ENCODE data around the gene XBP1. TPM values are rescaled to one million over a fixed set of nuclear protein-coding genes. Genes with fewer than 3 reads are reported as not detected.

Gene XBP1
- total and polyA plus RNA-seq, 2 of the 4 experiments (the other 2 are of a cell fraction): 95.0 to 223 TPM

GRCh38 chr22:28813772-28814518 is 13.6 kb upstream of the XBP1 start:
- Histone ChIP-seq H2AK5ac (ENCODE audit: low read depth, low read length) (no peak overlapping the region), H2BK5ac (ENCODE audit: low read depth, low read length, poor library complexity, severe bottlenecking) (no peak overlapping the region), H2BK15ac (ENCODE audit: low read depth, low read length) (no peak overlapping the region), H3K36me3 (ENCODE audit: control insufficient read depth, insufficient read depth, low read length) (no peaks in the 10 kb centered on the region), H3K4me2 (ENCODE audit: low read depth, low read length) (no peak overlapping the region), H3K27me3 (ENCODE audit: control insufficient read depth, insufficient read depth, low read length) (no peaks in the 10 kb centered on the region), H4K8ac (ENCODE audit: low read depth in 2 of 2, low read length in 2 of 2) (no peak overlapping the region), H4K20me1 (ENCODE audit: insufficient read depth, low read length) (no peaks in the 10 kb centered on the region), H2AK9ac (replicated peaks; ENCODE audit: low read depth, low read length, poor library complexity) (no peak overlapping the region), H3K4ac (ENCODE audit: low read depth, low read length) (no peak overlapping the region), H3K4me1 (ENCODE audit: control insufficient read depth, insufficient read depth, low read length) (peaks cover 2% of the 10 kb centered on the region; the same call in 1 of the 2 replicates), H3K27ac (ENCODE audit: insufficient read depth, low read length) (no peak overlapping the region), H3K14ac (replicated peaks; ENCODE audit: low read depth, low read length) (no peak overlapping the region; the same call in 1 of the 2 replicates), H3K23ac (ENCODE audit: low read depth, low read length) (peak overlapping the region; percentile 9; the same call in 1 of the 2 replicates), H3K56ac (ENCODE audit: extremely low read depth, insufficient read depth, low read length) (no peak overlapping the region), H3K4me3 (ENCODE audit: insufficient read depth, low read depth, low read length) (no peak overlapping the region), H3K9me3 (ENCODE audit: control insufficient read depth, insufficient read depth, low read length) (no peaks in the 10 kb centered on the region), H2AFZ (replicated peaks; ENCODE audit: low read length, poor library complexity) (peak overlapping the region; percentile 33), H3K9me1 (ENCODE audit: insufficient read depth, low read length) (peaks cover 5% of the 10 kb centered on the region; the same call in 1 of the 2 replicates), H3K18ac (ENCODE audit: low read depth, low read length) (no peak overlapping the region), H4K91ac (ENCODE audit: insufficient read depth, low read depth, low read length) (no peak overlapping the region), H2BK20ac (ENCODE audit: low read depth, low read length) (no peak overlapping the region), H2BK120ac (ENCODE audit: low read depth, low read length) (no peak overlapping the region), H4K5ac (ENCODE audit: low read depth, low read length) (no peak overlapping the region), H3K9ac (ENCODE audit: low read depth, low read length) (no peak overlapping the region), H3K79me1 (ENCODE audit: low read depth in 1 of 2, low read length in 2 of 2) (peaks cover 0 to 2% of the 10 kb centered on the region in 2 experiments; a peak in 2 of 4 replicates)
- intact Hi-C loops (cut with micrococcal nuclease) (no loop called here), in situ Hi-C loops (cut with MboI; ENCODE audit: low sequenced_read_pairs) (no loop called here), dilution Hi-C loops (cut with HindIII; ENCODE audit: low sequenced_read_pairs, unreplicated experiment) (no loop called here)
- ChIA-PET POLR2A (ENCODE audit: unreplicated experiment) (no interaction called here), CTCF (no interaction called here)
- no CpG with 5 or more reads among the region's 2 CpGs for WGBS, 2 experiments (ENCODE audit: extremely low coverage in 2 of 2, insufficient read length in 1 of 2)
- no TSS peak for BruUV-seq (replicated peaks)
- DNase-seq (no peak), ATAC-seq (ENCODE audit: low read depth) (peak; percentile 60)
- TF ChIP-seq RAD21 (IDR thresholded peaks at IDR 0.05; ENCODE audit: low read length) (no peak), MXI1 (IDR thresholded peaks at IDR 0.05; ENCODE audit: borderline replicate concordance, low read depth, low read length) (no peak), MAZ (IDR thresholded peaks at IDR 0.05; ENCODE audit: borderline replicate concordance, low read depth, low read length) (no peak), BHLHE40 (IDR thresholded peaks at IDR 0.05; ENCODE audit: low read depth, low read length) (no peak), MAFK (IDR thresholded peaks at IDR 0.05; ENCODE audit: low read depth, low read length) (no peak), RFX5 (IDR thresholded peaks at IDR 0.05; ENCODE audit: low read depth, low read length) (no peak), NFE2L2 (IDR thresholded peaks at IDR 0.05; ENCODE audit: low read depth, low read length) (no peak), FOS (IDR thresholded peaks at IDR 0.05; ENCODE audit: low read depth, low read length) (no peak), SMC3 (IDR thresholded peaks at IDR 0.05; ENCODE audit: low read depth, low read length) (no peak), POLR2A (IDR thresholded peaks at IDR 0.05; ENCODE audit: low read depth, low read length) (no peak), CHD1 (IDR thresholded peaks at IDR 0.05; ENCODE audit: low read depth, low read length) (no peak), CEBPB (IDR thresholded peaks at IDR 0.05; ENCODE audit: low read depth, low read length) (no peak), RCOR1 (IDR thresholded peaks at IDR 0.05; ENCODE audit: insufficient replicate concordance, low read length) (no peak)
- TF ChIP-seq, protein P1, sequence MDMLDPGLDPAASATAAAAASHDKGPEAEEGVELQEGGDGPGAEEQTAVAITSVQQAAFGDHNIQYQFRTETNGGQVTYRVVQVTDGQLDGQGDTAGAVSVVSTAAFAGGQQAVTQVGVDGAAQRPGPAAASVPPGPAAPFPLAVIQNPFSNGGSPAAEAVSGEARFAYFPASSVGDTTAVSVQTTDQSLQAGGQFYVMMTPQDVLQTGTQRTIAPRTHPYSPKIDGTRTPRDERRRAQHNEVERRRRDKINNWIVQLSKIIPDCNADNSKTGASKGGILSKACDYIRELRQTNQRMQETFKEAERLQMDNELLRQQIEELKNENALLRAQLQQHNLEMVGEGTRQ (IDR thresholded peaks at IDR 0.05; ENCODE audit: low read depth, low read length): no peak
- TF ChIP-seq, protein P2, sequence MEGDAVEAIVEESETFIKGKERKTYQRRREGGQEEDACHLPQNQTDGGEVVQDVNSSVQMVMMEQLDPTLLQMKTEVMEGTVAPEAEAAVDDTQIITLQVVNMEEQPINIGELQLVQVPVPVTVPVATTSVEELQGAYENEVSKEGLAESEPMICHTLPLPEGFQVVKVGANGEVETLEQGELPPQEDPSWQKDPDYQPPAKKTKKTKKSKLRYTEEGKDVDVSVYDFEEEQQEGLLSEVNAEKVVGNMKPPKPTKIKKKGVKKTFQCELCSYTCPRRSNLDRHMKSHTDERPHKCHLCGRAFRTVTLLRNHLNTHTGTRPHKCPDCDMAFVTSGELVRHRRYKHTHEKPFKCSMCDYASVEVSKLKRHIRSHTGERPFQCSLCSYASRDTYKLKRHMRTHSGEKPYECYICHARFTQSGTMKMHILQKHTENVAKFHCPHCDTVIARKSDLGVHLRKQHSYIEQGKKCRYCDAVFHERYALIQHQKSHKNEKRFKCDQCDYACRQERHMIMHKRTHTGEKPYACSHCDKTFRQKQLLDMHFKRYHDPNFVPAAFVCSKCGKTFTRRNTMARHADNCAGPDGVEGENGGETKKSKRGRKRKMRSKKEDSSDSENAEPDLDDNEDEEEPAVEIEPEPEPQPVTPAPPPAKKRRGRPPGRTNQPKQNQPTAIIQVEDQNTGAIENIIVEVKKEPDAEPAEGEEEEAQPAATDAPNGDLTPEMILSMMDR (conservative IDR thresholded peaks at IDR 0.05; ENCODE audit: low read depth, low read length): no peak
